SK-N-SH (cell line): ENCODE measurements around the gene ZNF311. TPM values are rescaled to one million over a fixed set of nuclear protein-coding genes. Genes with fewer than 3 reads are reported as not detected.
A peak's percentile ranks its signal among the peaks of the same experiment; 100 is the strongest.
"Not testable (repeated sequence)": the region's sequence is repeated elsewhere in the genome, so short reads cannot be mapped to it uniquely, and the experiment has no call there.

Experiments
- CTCF ChIA-PET: fragments of 300-600, 350-600 bp; formaldehyde crosslinking; extraction: SDS; loops from one replicate; lab custom pipeline; 2021; lab: Yijun Ruan, JAX
- POLR2A ChIA-PET: fragments of 350-600 bp; sonication (Branson Sonifier 250); formaldehyde crosslinking; extraction: SDS; loops from one replicate; lab custom pipeline; 2020; ENCODE audit warnings: antibody characterized with exemption, inconsistent platforms; lab: Yijun Ruan, JAX
- DNase-seq: peaks from one replicate; pipeline ENCODE4 v3.0.0; 2012
- H2AFZ ChIP-seq: fragments of 200-600 bp; sonication (generic); 2 replicates; pipeline ENCODE4 v1.8.1; 2016; ENCODE audit warnings: antibody characterized with exemption, mild to moderate bottlenecking, low read depth
- H3F3A ChIP-seq: fragments of 200-600 bp; sonication (generic); replicated peaks from 2 replicates; pipeline ENCODE3; 2016; ENCODE audit warnings: antibody characterized with exemption, mild to moderate bottlenecking; ENCODE audit not compliant: insufficient read depth
- H3K27ac ChIP-seq, 2 experiments: fragments of 200-500 bp in 1 of 2; fragments of 200-600 bp in 1 of 2; sonication (Bioruptor generic) in 1 of 2; sonication (generic), shearing (Covaris generic) in 1 of 2; 2 replicates each; pipeline versions ENCODE4 v1.5.1 to v1.6.1; 2014 to 2016; ENCODE audit warnings: low read depth in 2 of 2, inconsistent platforms in 1 of 2, low read length in 1 of 2, mild to moderate bottlenecking in 1 of 2, mixed read lengths in 1 of 2
- H3K27me3 ChIP-seq: fragments of 200-600 bp; sonication (generic), shearing (Covaris generic); 2 replicates; pipeline ENCODE4 v1.6.1; 2016; ENCODE audit warnings: mixed run types; ENCODE audit not compliant: insufficient read depth
- H3K36me3 ChIP-seq, 2 experiments: fragments of 200-500 bp in 1 of 2; fragments of 200-600 bp in 1 of 2; sonication (Bioruptor generic) in 1 of 2; sonication (generic) in 1 of 2; replicated peaks in 1 of 2; 2 replicates each; pipeline versions ENCODE3 to v1.5.1; 2014 to 2016; ENCODE audit warnings: low read length in 1 of 2, mild to moderate bottlenecking in 1 of 2; ENCODE audit not compliant: insufficient read depth in 2 of 2, control insufficient read depth in 1 of 2
- H3K4me1 ChIP-seq, 2 experiments: fragments of 200-500 bp in 1 of 2; fragments of 200-600 bp in 1 of 2; sonication (Bioruptor generic) in 1 of 2; sonication (generic), shearing (Covaris generic) in 1 of 2; 2 replicates each; pipeline versions ENCODE4 v1.5.1 to v1.6.1; 2014 to 2016; ENCODE audit warnings: low read depth in 1 of 2, low read length in 1 of 2, mixed run types in 1 of 2; ENCODE audit not compliant: insufficient read depth in 2 of 2, control insufficient read depth in 1 of 2
- H3K4me2 ChIP-seq: fragments of 200-600 bp; sonication (generic), shearing (Covaris generic); 2 replicates; pipeline ENCODE4 v1.6.1; 2017; ENCODE audit warnings: mixed run types
- H3K4me3 ChIP-seq, 2 experiments: fragments of 200-500 bp in 1 of 2; fragments of 200-600 bp in 1 of 2; sonication (Bioruptor generic) in 1 of 2; sonication (generic), shearing (Covaris generic) in 1 of 2; 2 replicates each; pipeline versions ENCODE4 v1.5.1 to v1.8.1; 2014 to 2016; ENCODE audit warnings: low read depth in 2 of 2, inconsistent platforms in 1 of 2, low read length in 1 of 2, mild to moderate bottlenecking in 1 of 2, mixed read lengths in 1 of 2, moderate library complexity in 1 of 2
- H3K79me2 ChIP-seq: fragments of 200-600 bp; sonication (generic); 2 replicates; pipeline ENCODE4 v1.8.1; 2017; ENCODE audit warnings: mild to moderate bottlenecking; ENCODE audit not compliant: insufficient read depth
- H3K9ac ChIP-seq: fragments of 200-600 bp; sonication (generic); 2 replicates; pipeline ENCODE4 v1.6.1; 2017; ENCODE audit warnings: mixed run types
- H3K9me2 ChIP-seq: fragments of 200-600 bp; sonication (generic); 2 replicates; pipeline ENCODE4 v1.6.1; 2017; ENCODE audit warnings: mixed run types
- H3K9me3 ChIP-seq: fragments of 200-600 bp; sonication (generic); 2 replicates; pipeline ENCODE4 v1.6.1; 2017; ENCODE audit warnings: mixed run types, mild to moderate bottlenecking, moderate library complexity
- H4K20me1 ChIP-seq: fragments of 200-600 bp; sonication (generic); 2 replicates; pipeline ENCODE4 v1.6.1; 2017; ENCODE audit warnings: mild to moderate bottlenecking, mixed run types; ENCODE audit not compliant: insufficient read depth
- FOSL2 ChIP-seq: IDR thresholded peaks from 2 replicates; pipeline ENCODE4 v1.4.0; 2012; ENCODE audit warnings: low read depth, mild to moderate bottlenecking, moderate library complexity, borderline replicate concordance
- GATA2 ChIP-seq: sonication (generic); formaldehyde crosslinking; IDR thresholded peaks from 2 replicates; pipeline ENCODE4 v1.5.0; 2020; ENCODE audit warnings: mild to moderate bottlenecking, missing genetic modification reagents
- IRF3 ChIP-seq: fragments of 150-350 bp; IDR thresholded peaks from 2 replicates; pipeline ENCODE4 v1.6.1; 2016; ENCODE audit warnings: mild to moderate bottlenecking, low read depth, low read length
- JUND ChIP-seq: IDR thresholded peaks from 2 replicates; pipeline ENCODE4 v1.4.0; 2012
- RCOR1 ChIP-seq: fragments of 150-350 bp; IDR thresholded peaks from 2 replicates; pipeline ENCODE4 v1.6.1; 2017; ENCODE audit warnings: antibody characterized with exemption, low read length
- REST ChIP-seq: IDR thresholded peaks from 2 replicates; pipeline ENCODE4 v1.6.1; 2012; ENCODE audit warnings: mild to moderate bottlenecking, low read depth, low read length, moderate library complexity
- RFX5 ChIP-seq: IDR thresholded peaks from 2 replicates; pipeline ENCODE4 v1.6.1; 2012; ENCODE audit warnings: mild to moderate bottlenecking, improper control_type of control experiment, low read length
- RXRA ChIP-seq: IDR thresholded peaks from 2 replicates; pipeline ENCODE4 v1.4.0; 2012; ENCODE audit warnings: low read depth, mild to moderate bottlenecking, borderline replicate concordance
- SIN3A ChIP-seq: IDR thresholded peaks from 2 replicates; pipeline ENCODE4 v1.6.1; 2012; ENCODE audit warnings: low read depth, mild to moderate bottlenecking, low read length, moderate library complexity, borderline replicate concordance
- TEAD4 ChIP-seq: IDR thresholded peaks from 2 replicates; pipeline ENCODE4 v1.4.0; 2012; ENCODE audit warnings: mild to moderate bottlenecking, borderline replicate concordance; ENCODE audit not compliant: insufficient read depth
- YY1 ChIP-seq: IDR thresholded peaks from 2 replicates; pipeline ENCODE4 v1.4.0; 2012; ENCODE audit warnings: low read depth, mild to moderate bottlenecking
- WGBS: methylation state at CpG from one replicate; pipeline ENCODE4 v1.1.6; 2017; ENCODE audit warnings: low lambda C conversion rate; 5-methylcytosine and 5-hydroxymethylcytosine counted together
- polyA plus RNA-seq, 3 experiments: library from polyadenylated mRNA; depleted of rRNA; stranded (reverse); fragments of >200 nt; gene quantifications; 2 replicates each; pipeline ENCODE4 v1.2.3, GENCODE V29; 2012

The ZNF311 gene
- polyA plus RNA-seq, 1 of the 3 experiments (the other 2 are of a cell fraction), result 0.16 TPM

GRCh38 chr6:28953039-28953584, 52.0 kb downstream of the ZNF311 start:
- H3K27ac ChIP-seq, result no peak overlapping the region
- CTCF ChIA-PET, result interaction anchor here (1.1 to 1.2 kb wide), 2 partner anchors 63 to 115 kb away, joined by 3 read pairs; no protein-coding TSS in a partner anchor
- H2AFZ ChIP-seq, result peak overlapping the region; percentile 89
- H3K9me3 ChIP-seq, result no peaks in the 10 kb centered on the region
- no peaks in the 10 kb centered on the region for H3K27me3 ChIP-seq
- no peaks in the 10 kb centered on the region for H3K9me2 ChIP-seq
- peak overlapping the region; percentile 41; the same call in 1 of the 2 replicates for H3K9ac ChIP-seq
- peak; percentile 75 for DNase-seq
- H3K4me3 ChIP-seq, result peak overlapping the region; percentile 63 to 74
- no peaks in the 10 kb centered on the region for H3K79me2 ChIP-seq
- H3K4me1 ChIP-seq, result no peaks in the 10 kb centered on the region; a peak in 1 of 4 replicates
- peak overlapping the region; percentile 87 for H3K4me2 ChIP-seq
- no peaks in the 10 kb centered on the region for H3K36me3 ChIP-seq
- peaks cover 8% of the 10 kb centered on the region for H3F3A ChIP-seq
- 12% methylated on average over 13 of the region's 13 CpGs for WGBS
- no peaks in the 10 kb centered on the region for H4K20me1 ChIP-seq
- TF ChIP-seq TEAD4, result peak; percentile 81; the same call in 1 of the 2 replicates
- TF ChIP-seq FOSL2, result peak; percentile 51
- TF ChIP-seq SIN3A, result no peak
- peak; percentile 25; the same call in 1 of the 2 replicates for TF ChIP-seq RXRA
- peak; percentile 78 for TF ChIP-seq YY1
- TF ChIP-seq JUND, result no peak
- TF ChIP-seq GATA2 (CRISPR knock-in tag), result no peak
- TF ChIP-seq RCOR1, result peak; percentile 77
- no peak for TF ChIP-seq IRF3
- TF ChIP-seq REST, result peak; percentile 30; the same call in 1 of the 2 replicates
- no peak for TF ChIP-seq RFX5
- TF ChIP-seq, all 33 proteins: peak for 6
- POLR2A ChIA-PET, result interaction anchor here (1.2 kb wide), 1 partner anchor 30 kb away, joined by 3 read pairs; no protein-coding TSS in a partner anchor

GRCh38 chr6:28949656-28950195, 55.4 kb downstream of the ZNF311 start:
- H3K9ac ChIP-seq, DNase-seq, H4K20me1 ChIP-seq, POLR2A ChIA-PET, H3K4me1 ChIP-seq, H3K9me3 ChIP-seq, H2AFZ ChIP-seq, H3K4me2 ChIP-seq, H3K27ac ChIP-seq, H3K79me2 ChIP-seq, CTCF ChIA-PET, H3K9me2 ChIP-seq, H3K36me3 ChIP-seq, H3F3A ChIP-seq, H3K27me3 ChIP-seq, H3K4me3 ChIP-seq: not testable (repeated sequence)
- 94% methylated on average over 19 of the region's 41 CpGs for WGBS
